BLaER1 (cell line): ENCODE results near the gene SWAP70.

Experiments
- H3K27ac ChIP-seq: shearing (Covaris generic); formaldehyde crosslinking; 2 replicates; pipeline ENCODE4 v1.8.1; 2022
- H3K27me3 ChIP-seq: shearing (Covaris generic); formaldehyde crosslinking; 2 replicates; pipeline ENCODE4 v1.8.1; 2022
- H3K36me3 ChIP-seq: shearing (Covaris generic); formaldehyde crosslinking; 2 replicates; pipeline ENCODE4 v1.8.1; 2022
- H3K4me1 ChIP-seq: shearing (Covaris generic); formaldehyde crosslinking; 2 replicates; pipeline ENCODE4 v1.8.1; 2022
- H3K4me2 ChIP-seq: shearing (Covaris generic); formaldehyde crosslinking; 2 replicates; pipeline ENCODE4 v1.8.1; 2022
- H3K4me3 ChIP-seq: shearing (Covaris generic); formaldehyde crosslinking; 2 replicates; pipeline ENCODE4 v1.8.1; 2022
- H3K9ac ChIP-seq: shearing (Covaris generic); formaldehyde crosslinking; 2 replicates; pipeline ENCODE4 v1.8.1; 2022
- H3K9me3 ChIP-seq: shearing (Covaris generic); formaldehyde crosslinking; 2 replicates; pipeline ENCODE4 v1.8.1; 2022
- H4K20me1 ChIP-seq: shearing (Covaris generic); formaldehyde crosslinking; 2 replicates; pipeline ENCODE4 v1.8.1; 2022
- Cebpa-rat ChIP-seq: shearing (Covaris generic); IDR thresholded peaks from 2 replicates; pipeline ENCODE4 v1.8.1; 2022

The SWAP70 gene

GRCh38 chr11:9665749-9666148, 1.9 kb downstream of the SWAP70 start:
- TF ChIP-seq Cebpa-rat = no peak
- Histone ChIP-seq H3K4me3 (no peak overlapping the region; the same call in 1 of the 2 replicates), H3K27ac (no peak overlapping the region), H3K4me2 (no peak overlapping the region), H3K36me3 (peaks cover 16% of the 10 kb centered on the region; the same call in 1 of the 2 replicates), H3K9me3 (peaks cover 31% of the 10 kb centered on the region), H4K20me1 (no peaks in the 10 kb centered on the region), H3K4me1 (peaks cover 26% of the 10 kb centered on the region), H3K27me3 (peaks cover 12% of the 10 kb centered on the region), H3K9ac (no peak overlapping the region)

GRCh38 chr11:9669954-9670353, 6.1 kb downstream of the SWAP70 start:
- Histone ChIP-seq H3K27ac (no peak overlapping the region), H3K4me3 (no peak overlapping the region), H4K20me1 (no peaks in the 10 kb centered on the region), H3K4me1 (peaks cover 5% of the 10 kb centered on the region; the same call in 1 of the 2 replicates), H3K9me3 (peaks cover 31% of the 10 kb centered on the region), H3K4me2 (no peak overlapping the region), H3K9ac (no peak overlapping the region), H3K27me3 (no peaks in the 10 kb centered on the region; the same call in 1 of the 2 replicates), H3K36me3 (peaks cover 16% of the 10 kb centered on the region; the same call in 1 of the 2 replicates)
- no peak for TF ChIP-seq Cebpa-rat

- Histone ChIP-seq H3K9me3 (peaks cover 7% of the 10 kb centered on the region), H4K20me1 (no peaks in the 10 kb centered on the region), H3K36me3 (0 out of 2 replicates have a peak, but pooled peaks cover 3% of the 10 kb centered on the region), H3K9ac (no peak overlapping the region), H3K4me1 (no peaks in the 10 kb centered on the region), H3K27ac (no peak overlapping the region), H3K4me3 (no peak overlapping the region), H3K27me3 (no peaks in the 10 kb centered on the region), H3K4me2 (no peak overlapping the region)
- TF ChIP-seq Cebpa-rat = no peak
Observed at GRCh38 chr11:9672288-9672916, 8.5 kb downstream of the SWAP70 start.

GRCh38 chr11:9672918-9673317, 9.0 kb downstream of the SWAP70 start:
- Histone ChIP-seq H3K4me2 (no peak overlapping the region), H3K4me3 (no peak overlapping the region), H3K27ac (no peak overlapping the region), H3K4me1 (no peaks in the 10 kb centered on the region), H4K20me1 (no peaks in the 10 kb centered on the region), H3K9ac (no peak overlapping the region), H3K9me3 (peaks cover 1% of the 10 kb centered on the region; the same call in 1 of the 2 replicates), H3K36me3 (no peaks in the 10 kb centered on the region), H3K27me3 (no peaks in the 10 kb centered on the region)
- no peak for TF ChIP-seq Cebpa-rat

- Histone ChIP-seq H3K4me3 (no peak overlapping the region), H4K20me1 (no peaks in the 10 kb centered on the region), H3K4me2 (no peak overlapping the region), H3K36me3 (peaks cover 12% of the 10 kb centered on the region; the same call in 1 of the 2 replicates), H3K27ac (no peak overlapping the region), H3K27me3 (no peaks in the 10 kb centered on the region), H3K4me1 (no peaks in the 10 kb centered on the region), H3K9me3 (peaks cover 19% of the 10 kb centered on the region), H3K9ac (no peak overlapping the region)
- TF ChIP-seq Cebpa-rat = no peak
Observed at GRCh38 chr11:9675691-9676090, 11.8 kb downstream of the SWAP70 start.

GRCh38 chr11:9677951-9678350, 14.1 kb downstream of the SWAP70 start:
- Histone ChIP-seq H3K9ac (no peak overlapping the region), H3K27me3 (no peaks in the 10 kb centered on the region), H3K36me3 (peaks cover 15% of the 10 kb centered on the region; the same call in 1 of the 2 replicates), H3K4me1 (no peaks in the 10 kb centered on the region; the same call in 1 of the 2 replicates), H3K4me2 (no peak overlapping the region), H3K9me3 (peaks cover 28% of the 10 kb centered on the region), H3K4me3 (no peak overlapping the region), H4K20me1 (no peaks in the 10 kb centered on the region), H3K27ac (no peak overlapping the region)
- no peak for TF ChIP-seq Cebpa-rat

GRCh38 chr11:9678576-9678975, 14.7 kb downstream of the SWAP70 start:
- Histone ChIP-seq H3K9me3 (peaks cover 28% of the 10 kb centered on the region), H3K4me3 (no peak overlapping the region), H4K20me1 (no peaks in the 10 kb centered on the region), H3K27ac (no peak overlapping the region), H3K9ac (no peak overlapping the region), H3K27me3 (no peaks in the 10 kb centered on the region), H3K4me1 (no peaks in the 10 kb centered on the region; the same call in 1 of the 2 replicates), H3K4me2 (no peak overlapping the region), H3K36me3 (peaks cover 15% of the 10 kb centered on the region; the same call in 1 of the 2 replicates)
- no peak for TF ChIP-seq Cebpa-rat

- H3K4me3 ChIP-seq = no peak overlapping the region
- H3K27ac ChIP-seq = no peak overlapping the region
- H3K9ac ChIP-seq = no peak overlapping the region
- peaks cover 28% of the 10 kb centered on the region for H3K9me3 ChIP-seq
- no peaks in the 10 kb centered on the region for H3K27me3 ChIP-seq
- peaks cover 15% of the 10 kb centered on the region; the same call in 1 of the 2 replicates for H3K36me3 ChIP-seq
- no peaks in the 10 kb centered on the region; the same call in 1 of the 2 replicates for H3K4me1 ChIP-seq
- TF ChIP-seq Cebpa-rat = no peak
- no peak overlapping the region for H3K4me2 ChIP-seq
- H4K20me1 ChIP-seq = no peaks in the 10 kb centered on the region
Observed at GRCh38 chr11:9680028-9680427, 16.2 kb downstream of the SWAP70 start.

GRCh38 chr11:9681583-9682372, 17.9 kb downstream of the SWAP70 start:
- no peaks in the 10 kb centered on the region for H3K27me3 ChIP-seq
- no peak overlapping the region for H3K4me3 ChIP-seq
- no peak overlapping the region for H3K4me2 ChIP-seq
- no peak overlapping the region for H3K27ac ChIP-seq
- H3K9me3 ChIP-seq = peaks cover 28% of the 10 kb centered on the region
- no peak overlapping the region for H3K9ac ChIP-seq
- TF ChIP-seq Cebpa-rat = no peak
- H3K36me3 ChIP-seq = peaks cover 15% of the 10 kb centered on the region; the same call in 1 of the 2 replicates
- no peaks in the 10 kb centered on the region; the same call in 1 of the 2 replicates for H3K4me1 ChIP-seq
- H4K20me1 ChIP-seq = no peaks in the 10 kb centered on the region
